NCI-H187 treated with DMSO at 0.1 percent for 48 hours (cell line): ENCODE data around the gene FBXW9.
"Not testable (repeated sequence)": the region's sequence is repeated elsewhere in the genome, so short reads cannot be mapped to it uniquely, and the experiment has no call there.

ENCODE experiments used
- DNase-seq: peaks from one replicate; lab custom pipeline; 2025; lab: John Stamatoyannopoulos, UW

The FBXW9 gene

DNA sequence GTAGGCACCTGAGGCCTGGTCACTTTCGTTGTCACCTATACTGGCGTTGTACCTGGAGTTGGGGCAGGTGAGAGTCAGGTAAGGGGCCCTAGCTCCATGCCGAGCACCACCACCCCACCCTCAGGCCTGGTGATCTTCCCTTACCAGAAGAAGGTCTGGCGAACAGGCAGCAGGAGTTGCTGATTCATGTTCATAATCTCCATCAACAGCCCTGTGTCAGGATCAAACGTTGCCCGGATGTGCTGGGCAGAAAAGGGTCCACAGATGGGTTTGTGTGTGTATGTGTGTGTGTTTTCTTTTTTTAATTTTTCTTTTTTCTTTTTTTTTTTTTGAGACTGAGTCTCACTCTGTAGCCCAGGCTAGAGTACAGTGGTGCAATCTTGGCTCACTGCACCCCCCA, 44.2 kb downstream of the FBXW9 start:
- no peak for DNase-seq

DNA sequence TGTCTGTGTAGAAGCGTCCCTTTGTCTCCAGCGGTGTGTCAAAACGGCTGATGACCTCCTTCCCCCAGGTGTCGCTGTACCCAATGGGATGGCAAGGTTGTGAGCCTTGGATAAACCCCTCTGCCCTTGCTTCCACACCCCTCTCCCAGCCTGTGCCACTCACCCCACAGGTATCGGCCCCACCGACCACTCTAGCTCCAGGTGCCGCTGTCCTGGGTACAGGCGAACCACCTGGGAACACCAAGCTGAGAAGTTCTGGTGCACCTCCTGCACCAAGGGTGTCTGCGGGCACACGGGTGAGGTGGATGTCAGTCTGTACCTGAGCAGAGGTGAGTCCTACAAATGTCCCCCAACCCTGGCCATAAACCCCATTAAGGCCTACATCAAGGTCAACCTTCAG, 46.5 kb downstream of the FBXW9 start:
- no peak for DNase-seq

- no peak for DNase-seq
These were observed 48.3 kb downstream of the FBXW9 start for GRCh38 chr19:12648088-12648487.

DNA sequence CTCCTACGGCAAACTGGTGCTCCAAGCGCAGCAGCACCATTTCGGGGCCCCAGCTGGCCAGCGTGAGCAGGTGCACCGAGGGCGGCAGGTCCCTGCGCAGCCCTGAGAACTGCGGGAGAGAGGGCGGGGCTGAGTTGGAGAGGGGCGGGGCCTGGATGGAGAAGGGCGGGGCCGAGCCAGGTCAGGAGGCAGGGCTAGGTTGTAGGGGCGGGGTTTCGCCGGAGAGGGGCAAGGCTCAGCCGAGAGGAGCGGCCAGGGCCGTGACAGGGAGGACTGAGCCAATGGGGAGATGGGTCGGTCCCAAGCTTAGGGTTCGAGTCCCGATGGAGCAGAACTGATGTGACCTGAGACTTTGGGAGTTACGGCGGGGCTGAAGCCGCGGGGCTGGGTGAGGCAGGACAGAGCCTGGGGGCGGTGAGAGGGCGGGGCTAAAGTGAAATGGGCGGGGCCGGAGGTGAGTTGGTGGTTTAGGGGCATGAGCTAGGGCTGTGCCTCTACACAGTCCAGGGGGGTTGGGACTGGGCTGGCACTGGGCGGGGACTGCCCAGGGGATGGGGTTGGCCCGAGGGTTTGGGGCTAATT, 48.9 kb downstream of the FBXW9 start:
- DNase-seq: no peak

- DNase-seq: no peak
These were observed 49.4 kb downstream of the FBXW9 start for GRCh38 chr19:12647047-12647446.

GRCh38 chr19:12646551-12646950, 49.9 kb downstream of the FBXW9 start:
- no peak for DNase-seq

GRCh38 chr19:12643716-12644115, 52.7 kb downstream of the FBXW9 start:
- DNase-seq: not testable (repeated sequence)

DNA sequence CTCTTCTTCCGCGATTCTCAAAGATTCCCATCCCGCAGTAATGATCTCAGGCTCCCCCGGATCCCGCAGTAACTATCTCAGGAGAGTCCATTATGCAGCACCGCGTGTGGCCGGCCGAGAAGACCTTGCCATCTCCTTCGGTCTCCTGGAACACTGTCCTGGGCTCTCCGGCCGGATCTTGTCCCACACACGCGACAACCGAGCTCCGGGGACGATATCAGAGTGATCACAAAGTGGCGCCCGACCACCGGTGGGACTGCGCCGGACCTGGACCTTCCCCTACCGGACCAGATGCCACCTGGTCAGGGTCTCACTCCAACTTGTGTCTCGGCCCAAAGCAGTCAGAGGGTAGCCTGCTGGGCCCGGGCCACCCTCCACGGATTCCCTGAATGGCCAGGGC, 53.9 kb downstream of the FBXW9 start:
- DNase-seq: no peak

- DNase-seq: no peak
These were observed 55.0 kb downstream of the FBXW9 start for GRCh38 chr19:12641456-12641855.

DNA sequence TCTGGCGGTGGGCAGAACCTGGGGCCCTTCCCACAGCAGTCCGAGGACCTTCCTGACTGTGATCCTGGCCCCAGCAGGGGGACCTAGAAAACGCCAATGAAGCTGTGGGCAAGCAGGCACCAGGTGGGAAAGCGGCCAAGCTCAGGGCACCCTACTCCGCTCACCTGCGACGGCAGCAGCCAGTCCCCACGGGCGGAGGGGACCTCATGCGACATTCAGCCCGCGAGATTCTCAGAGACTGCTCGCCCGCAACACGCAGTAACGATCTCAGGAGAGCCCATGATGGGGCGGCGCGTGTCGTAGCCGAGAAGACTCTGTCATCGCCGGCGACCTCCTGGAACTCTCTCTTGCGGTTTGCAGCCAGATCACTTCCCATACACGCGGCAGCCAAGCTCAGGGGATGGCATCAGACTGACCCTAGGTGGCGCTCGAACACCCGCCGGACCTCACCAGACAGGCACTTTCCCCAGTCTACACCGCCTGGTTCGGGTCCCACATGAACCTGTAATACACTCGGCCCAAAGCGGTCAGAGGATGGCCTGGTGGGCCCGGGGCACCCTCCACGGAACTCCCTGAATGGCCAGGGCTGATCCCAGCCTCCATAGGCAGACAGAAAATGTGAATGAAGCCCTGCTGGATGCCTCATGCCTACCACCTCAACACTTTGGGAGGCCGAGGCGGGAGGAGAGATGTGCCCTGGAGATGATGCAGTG, 56.4 kb downstream of the FBXW9 start:
- no peak for DNase-seq
